GM21367 (cell line): Measurements from ENCODE around the gene ZNF493.

ENCODE experiments used
- ATAC-seq: cut with Tn5 transposase; IDR thresholded peaks from one replicate; pipeline ENCODE4 v1.9.1; 2021; ENCODE audit not compliant: unreplicated experiment

The ZNF493 gene

GRCh38 chr19:21396893-21397572 lies at the start of gene ZNF493:
ZNF493 (plus strand) TSS chr19:21397133; CDS start chr19:21397238, 105 bp downstream.
- ATAC-seq, result peak; percentile 100

GRCh38 chr19:21352830-21353229 lies 44.1 kb upstream of the ZNF493 start:
- no peak for ATAC-seq

GRCh38 chr19:21358768-21359451 lies 38.0 kb upstream of the ZNF493 start, which contains the start of gene ZNF738:
ZNF738 (plus strand) TSS chr19:21359000; CDS start chr19:21359141, 141 bp downstream.
- ATAC-seq, result peak; percentile 88

GRCh38 chr19:21362291-21362690 lies 34.6 kb upstream of the ZNF493 start:
- ATAC-seq, result no peak

GRCh38 chr19:21383980-21384582 lies 12.9 kb upstream of the ZNF493 start:
- no peak for ATAC-seq

GRCh38 chr19:21396121-21396520 lies 812 bp upstream of the ZNF493 start:
- ATAC-seq, result no peak

GRCh38 chr19:21398851-21399250 lies 1.9 kb downstream of the ZNF493 start:
- ATAC-seq, result no peak

- no peak for ATAC-seq
These were observed 5.5 kb downstream of the ZNF493 start for GRCh38 chr19:21402303-21402985.

- ATAC-seq, result no peak
These were observed 13.2 kb downstream of the ZNF493 start for GRCh38 chr19:21410166-21410565.

GRCh38 chr19:21422244-21422643 lies 25.3 kb downstream of the ZNF493 start:
- ATAC-seq, result no peak

GRCh38 chr19:21423057-21424041 lies 26.4 kb downstream of the ZNF493 start:
- no peak for ATAC-seq

GRCh38 chr19:21430675-21431074 lies 33.7 kb downstream of the ZNF493 start:
- ATAC-seq, result no peak

- ATAC-seq, result no peak
These were observed 35.7 kb downstream of the ZNF493 start for GRCh38 chr19:21432590-21432989.

GRCh38 chr19:21434516-21434915 lies 37.6 kb downstream of the ZNF493 start:
- ATAC-seq, result no peak

GRCh38 chr19:21434967-21435544 lies 38.1 kb downstream of the ZNF493 start:
- ATAC-seq, result no peak

- no peak for ATAC-seq
These were observed 42.3 kb downstream of the ZNF493 start for GRCh38 chr19:21439201-21439751.

- no peak for ATAC-seq
These were observed 43.4 kb downstream of the ZNF493 start for GRCh38 chr19:21440321-21440720.

- ATAC-seq, result no peak
These were observed 54.3 kb downstream of the ZNF493 start for GRCh38 chr19:21451187-21451586.

- no peak for ATAC-seq
These were observed 58.0 kb downstream of the ZNF493 start for GRCh38 chr19:21454901-21455300.

- ATAC-seq, result no peak
These were observed 63.8 kb downstream of the ZNF493 start for GRCh38 chr19:21460686-21461085.
